ENCODE results near the gene CBR1.
A peak's percentile ranks its signal among the peaks of the same experiment; 100 is the strongest.
"Not testable (repeated sequence)": the region's sequence is repeated elsewhere in the genome, so short reads cannot be mapped to it uniquely, and the experiment has no call there.

Gene CBR1

DNA sequence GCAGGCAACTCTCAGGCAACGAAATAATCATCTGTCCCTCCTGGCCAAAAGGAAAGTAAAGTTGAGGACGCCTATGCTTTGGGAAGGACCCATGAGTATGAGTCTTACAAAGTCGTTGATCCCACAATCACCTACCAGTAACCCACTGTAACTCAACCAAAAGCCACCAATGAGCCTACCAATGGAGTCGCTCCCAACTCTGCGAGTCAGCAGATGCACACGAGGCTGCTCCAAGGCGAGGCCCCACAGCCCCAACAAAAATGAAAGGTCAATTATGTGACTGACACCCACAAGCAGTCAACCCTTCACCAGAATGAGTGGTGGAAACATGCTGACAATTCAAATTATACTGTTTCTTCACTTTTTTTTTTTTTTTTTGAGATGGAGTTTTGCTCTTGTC, 21.5 kb upstream of the CBR1 start:
- no peak for DNase-seq (ENCODE audit: low spot score)

DNA sequence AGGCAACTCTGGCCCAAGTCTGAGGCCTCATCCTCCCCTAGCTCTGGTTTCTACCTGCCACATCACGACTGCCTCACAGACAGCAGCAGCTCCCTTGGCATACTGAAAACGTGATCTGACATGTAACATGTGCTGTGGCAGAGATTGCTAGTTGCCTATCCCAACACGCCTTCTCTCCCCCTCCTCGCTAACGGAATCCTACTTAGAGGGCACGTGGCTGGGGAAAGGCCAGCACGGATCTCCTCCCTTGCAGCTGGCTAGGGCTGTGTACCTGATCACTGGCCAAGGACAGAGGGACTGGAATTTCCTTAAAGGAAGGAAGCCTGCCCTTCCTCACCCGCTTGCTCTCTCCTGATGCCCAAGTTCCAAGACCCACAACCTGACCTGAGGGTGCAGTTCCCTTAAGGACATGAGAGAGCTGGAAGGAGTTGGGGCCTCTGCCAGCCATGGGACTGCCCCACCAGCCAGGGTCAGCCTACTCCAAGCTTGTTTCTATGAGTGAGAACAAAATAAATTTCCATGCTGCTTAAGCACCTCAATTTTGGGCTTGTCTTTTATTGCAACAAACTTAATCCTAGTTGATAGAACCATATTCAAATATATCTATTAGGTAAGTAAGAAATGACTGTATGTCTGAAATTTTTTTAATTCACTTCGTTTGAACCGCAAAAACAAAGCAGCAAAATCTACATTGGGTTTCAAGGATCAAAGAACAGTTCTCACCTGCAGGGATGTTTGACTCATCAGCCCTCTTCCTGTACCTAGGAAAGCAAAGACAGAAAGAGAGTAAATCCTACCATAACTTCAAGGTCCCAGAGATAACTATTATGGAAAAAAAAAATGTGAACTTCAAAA, 16.7 kb upstream of the CBR1 start:
- no peak for DNase-seq (ENCODE audit: low spot score)

DNA sequence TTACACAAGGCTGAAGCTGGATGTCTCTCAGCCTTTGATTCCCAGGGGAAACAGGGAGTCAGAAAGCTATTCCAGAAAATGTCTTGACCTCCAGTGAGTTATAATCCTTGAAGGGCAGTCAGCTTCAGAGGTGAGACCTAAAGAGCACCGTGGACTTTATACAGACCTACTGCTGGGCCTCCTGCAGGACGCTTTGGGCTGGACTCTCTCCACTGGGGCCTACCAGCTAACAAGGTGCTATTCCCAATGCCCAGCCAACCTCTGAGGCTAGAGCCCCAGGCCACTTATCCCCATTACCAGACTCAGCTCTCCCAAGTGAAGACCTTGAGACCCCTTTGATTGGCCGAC, 16.1 kb upstream of the CBR1 start:
- DNase-seq (ENCODE audit: low spot score), result no peak

DNA sequence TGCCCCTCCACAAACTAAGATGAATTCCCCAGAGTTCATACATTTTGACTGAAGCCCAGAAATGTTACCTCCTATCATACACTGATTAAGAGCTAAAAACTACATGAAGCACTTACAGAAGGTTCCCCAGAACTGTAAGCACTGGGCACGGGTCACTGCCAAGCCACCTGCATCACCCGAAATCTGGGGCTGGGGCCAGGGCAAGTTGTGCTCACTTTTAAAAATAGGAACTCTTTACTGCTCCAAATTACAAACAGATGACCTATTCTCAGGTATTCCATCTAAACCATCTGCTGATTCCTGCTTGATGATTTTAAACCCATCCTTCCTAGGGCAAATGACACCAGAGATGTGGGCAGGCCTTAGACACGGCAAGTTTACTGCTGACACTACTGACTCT, 14.3 kb upstream of the CBR1 start:
- no peak for DNase-seq (ENCODE audit: low spot score)

DNA sequence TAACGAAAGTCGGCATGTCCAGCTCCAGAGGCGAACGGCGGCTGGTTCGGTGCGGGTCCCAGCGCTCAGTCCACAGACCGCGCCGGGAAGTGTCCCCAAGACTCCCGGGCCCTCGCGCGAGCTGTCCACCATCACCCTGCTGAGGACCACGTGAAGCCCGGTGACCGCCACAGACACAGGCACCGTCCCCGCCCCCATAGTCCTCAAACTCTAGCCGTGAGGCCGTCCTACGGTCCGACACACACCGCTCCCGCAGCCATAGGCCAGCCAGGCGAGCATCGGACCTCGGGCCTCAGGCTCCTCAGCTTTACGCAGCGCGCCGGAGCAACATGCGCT, 10.0 kb upstream of the CBR1 start:
- peak; percentile 49 for DNase-seq (ENCODE audit: low spot score)

DNA sequence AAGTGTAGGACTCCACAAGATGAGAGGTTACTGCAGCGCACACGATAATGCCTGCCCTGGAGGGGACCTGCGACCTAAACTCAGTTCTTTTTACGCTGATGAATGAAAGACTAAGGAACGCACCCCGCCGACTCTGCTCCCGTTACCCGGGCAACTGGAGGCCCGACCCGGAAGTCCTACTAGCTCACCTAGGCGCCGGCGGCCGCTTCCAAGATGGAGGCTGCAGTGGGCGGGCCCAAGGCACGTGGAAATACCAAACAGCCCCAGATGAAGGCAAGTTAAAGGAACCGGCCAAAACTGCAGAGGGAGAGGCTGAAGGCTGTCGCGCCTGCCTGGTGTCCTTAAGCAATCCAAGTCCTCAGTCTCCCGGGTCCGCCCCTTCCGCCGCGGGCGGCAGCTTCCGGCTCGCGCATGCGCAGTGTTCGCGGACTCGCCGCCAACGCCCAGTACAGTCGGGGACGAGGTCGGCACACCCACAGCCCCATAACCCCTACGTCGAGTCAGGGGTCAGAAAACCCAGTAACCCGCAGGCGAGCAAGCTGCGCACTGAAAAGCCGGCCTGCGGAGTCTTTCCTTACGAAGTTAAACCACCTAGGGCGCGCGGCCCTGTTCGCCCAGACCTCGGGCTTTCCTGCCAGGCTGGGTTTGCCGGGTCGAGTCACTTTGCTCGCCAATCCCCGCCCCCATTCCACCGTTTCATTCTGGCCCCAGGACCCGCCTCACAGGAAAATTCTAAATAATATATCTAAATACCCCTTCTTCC, 9.5 kb upstream of the CBR1 start, which contains the start of gene SETD4:
Gene SETD4 (minus strand): TSS at position 368 of the 763 bp plus-strand sequence. CDS start 1,638 bp downstream, outside the sequence.
- peak; percentile 97 for DNase-seq (ENCODE audit: low spot score)

DNA sequence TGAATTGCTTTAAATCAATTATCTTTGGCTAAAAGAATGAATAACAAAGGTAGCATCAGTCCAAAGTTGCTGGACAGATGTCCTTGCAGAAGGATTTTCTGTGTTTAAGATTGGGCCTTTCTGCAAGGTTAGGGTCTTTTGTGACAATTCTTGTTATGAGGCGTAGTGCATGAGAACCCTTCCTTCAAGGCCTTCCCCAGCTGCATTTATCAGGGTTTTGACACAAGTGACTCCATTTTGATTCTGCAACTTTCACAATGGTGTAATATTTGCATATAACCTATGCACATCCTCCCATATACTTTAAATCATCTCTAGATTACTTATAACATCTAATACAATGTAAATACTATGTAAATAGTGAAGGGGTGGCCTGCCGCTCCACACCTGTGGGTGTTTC, 8.4 kb upstream of the CBR1 start:
- DNase-seq (ENCODE audit: low spot score), result no peak

DNA sequence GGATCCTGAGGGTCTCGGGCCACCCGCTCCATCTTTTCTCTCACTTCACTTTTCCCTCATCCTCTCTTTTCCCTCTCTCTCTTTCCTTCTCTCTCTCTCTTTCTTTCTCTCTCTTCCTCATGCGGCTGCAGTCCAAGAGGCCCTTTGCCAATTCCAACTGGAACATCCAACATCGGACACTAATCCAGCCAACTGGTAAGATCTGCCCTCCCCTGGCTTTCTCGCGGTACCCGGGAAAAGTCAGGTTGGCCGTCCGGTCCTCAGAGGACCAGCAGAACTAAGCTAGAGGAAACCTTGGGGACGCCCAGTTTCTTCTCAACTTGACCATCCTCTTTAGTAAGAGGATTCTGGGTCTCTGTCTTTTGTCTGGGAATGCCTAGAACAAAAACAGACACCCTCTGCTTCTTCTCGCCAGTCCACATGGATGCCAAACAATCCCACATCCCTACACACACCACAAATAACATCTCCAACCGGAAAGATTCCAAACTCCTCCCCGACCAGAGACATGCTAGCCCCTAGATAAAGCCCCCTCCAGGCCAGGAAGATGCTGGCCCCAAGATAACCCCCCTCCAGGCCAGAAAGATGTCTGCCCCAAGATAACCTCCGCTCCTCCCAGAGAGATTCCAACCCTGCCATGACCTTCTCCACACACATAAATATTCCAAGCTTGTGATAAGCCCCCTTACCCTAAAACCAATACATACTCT, 6.3 kb upstream of the CBR1 start:
- DNase-seq (ENCODE audit: low spot score), result no peak

DNA sequence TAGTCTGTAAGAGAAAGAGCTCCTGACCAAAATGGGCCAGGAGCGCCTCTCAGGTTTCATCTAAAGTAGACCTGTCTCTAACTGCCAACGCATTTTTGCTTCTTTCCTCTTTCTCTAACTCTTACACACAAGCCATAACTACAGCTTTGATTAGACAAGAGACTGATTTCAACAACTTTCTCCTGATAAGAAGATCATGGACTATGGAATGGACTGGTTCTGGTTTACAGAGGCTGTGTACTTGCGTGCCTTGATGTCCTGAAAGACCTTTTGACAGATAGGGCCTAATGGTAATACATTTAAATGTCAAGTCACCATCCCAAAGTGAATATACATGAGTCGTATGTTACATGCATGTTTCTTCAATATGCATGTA, 5.8 kb upstream of the CBR1 start:
- DNase-seq (ENCODE audit: low spot score), result no peak

DNA sequence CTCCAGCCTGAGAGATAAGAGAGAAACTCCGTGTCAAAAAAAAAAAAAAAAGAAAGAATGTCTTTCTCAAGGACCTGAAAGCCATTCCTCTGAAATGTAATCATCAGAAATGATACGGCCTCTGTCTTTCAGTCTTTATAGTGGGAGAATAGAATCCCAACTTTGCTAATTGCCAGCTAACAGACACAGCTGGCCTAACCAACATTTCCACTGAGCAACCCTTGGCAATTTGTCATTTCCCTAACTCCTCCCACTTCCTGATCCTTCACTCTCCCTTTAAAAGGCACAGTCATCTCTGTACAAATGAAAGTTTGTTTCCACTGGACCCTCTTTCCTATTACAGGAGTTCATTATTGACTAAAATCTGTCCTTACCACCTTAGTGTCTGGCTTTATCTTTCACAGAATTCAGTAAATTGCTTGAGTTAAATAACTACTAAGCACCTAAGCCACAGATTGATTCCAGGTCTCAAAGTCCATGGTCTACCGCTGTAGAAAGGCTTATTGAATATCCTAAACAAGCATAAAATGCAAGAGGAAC, 4.3 kb upstream of the CBR1 start:
- peak; percentile 46 for DNase-seq (ENCODE audit: low spot score)

DNA sequence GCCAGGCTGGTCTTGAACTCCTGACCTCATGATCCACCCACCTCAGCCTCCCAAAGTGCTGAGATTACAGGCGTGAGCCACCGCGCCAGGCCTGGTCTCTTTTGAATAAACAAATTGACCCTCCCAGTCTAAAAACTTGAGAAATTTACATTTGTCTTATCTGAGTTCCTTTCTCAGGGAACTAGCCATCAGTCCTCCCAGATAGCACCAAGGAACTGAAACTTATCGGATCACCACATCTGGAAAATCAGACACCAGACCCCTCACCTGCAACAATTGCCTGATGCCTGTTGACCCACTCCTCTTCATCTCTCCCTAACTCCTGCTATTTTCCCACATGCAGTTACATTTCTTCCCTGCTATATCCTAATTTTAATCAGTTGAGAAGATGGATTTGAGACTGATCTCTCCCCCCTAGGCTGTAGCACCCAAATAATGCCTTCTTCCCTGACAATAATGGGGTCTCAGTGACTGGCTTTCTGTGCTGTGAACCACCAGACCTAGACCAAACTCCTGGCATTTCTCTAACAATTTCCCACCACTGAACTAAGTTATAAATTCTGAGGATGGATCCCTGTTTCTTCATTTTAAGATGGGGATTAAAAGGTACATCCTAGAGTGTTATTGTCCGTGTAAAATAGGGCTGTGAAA, 951 bp upstream of the CBR1 start:
- DNase-seq (ENCODE audit: low spot score), result no peak

DNA sequence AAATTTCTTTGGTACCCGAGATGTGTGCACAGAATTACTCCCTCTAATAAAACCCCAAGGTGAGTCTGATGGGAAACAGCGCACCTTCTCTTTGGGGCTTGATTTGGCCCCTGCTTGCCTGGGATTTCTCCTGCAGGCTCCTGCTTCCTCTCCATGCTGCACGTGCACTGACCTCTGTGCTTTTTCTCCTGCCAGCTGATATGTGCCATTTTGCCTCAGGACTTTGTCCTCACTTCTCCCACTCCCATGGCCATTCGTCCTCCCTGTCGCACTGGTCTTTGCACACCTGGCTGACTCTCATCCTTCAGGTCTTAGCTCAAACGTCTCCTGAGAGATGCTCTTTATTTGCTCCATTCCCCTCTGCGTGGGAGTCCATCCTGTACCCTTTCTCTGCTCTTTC, 1.2 kb downstream of the CBR1 start:
- DNase-seq (ENCODE audit: low spot score), result no peak

DNA sequence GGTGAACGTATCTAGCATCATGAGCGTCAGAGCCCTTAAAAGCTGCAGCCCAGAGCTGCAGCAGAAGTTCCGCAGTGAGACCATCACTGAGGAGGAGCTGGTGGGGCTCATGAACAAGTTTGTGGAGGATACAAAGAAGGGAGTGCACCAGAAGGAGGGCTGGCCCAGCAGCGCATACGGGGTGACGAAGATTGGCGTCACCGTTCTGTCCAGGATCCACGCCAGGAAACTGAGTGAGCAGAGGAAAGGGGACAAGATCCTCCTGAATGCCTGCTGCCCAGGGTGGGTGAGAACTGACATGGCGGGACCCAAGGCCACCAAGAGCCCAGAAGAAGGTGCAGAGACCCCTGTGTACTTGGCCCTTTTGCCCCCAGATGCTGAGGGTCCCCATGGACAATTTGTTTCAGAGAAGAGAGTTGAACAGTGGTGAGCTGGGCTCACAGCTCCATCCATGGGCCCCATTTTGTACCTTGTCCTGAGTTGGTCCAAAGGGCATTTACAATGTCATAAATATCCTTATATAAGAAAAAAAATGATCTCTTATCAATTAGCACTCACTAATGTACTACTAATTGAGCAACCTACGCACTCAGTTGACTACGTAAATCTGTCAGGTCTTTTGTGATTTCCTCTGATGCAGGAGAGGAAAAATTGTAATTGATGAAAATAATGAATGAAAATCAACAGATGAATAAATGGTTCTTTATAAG, 2.8 kb downstream of the CBR1 start:
- no peak for DNase-seq (ENCODE audit: low spot score)

DNA sequence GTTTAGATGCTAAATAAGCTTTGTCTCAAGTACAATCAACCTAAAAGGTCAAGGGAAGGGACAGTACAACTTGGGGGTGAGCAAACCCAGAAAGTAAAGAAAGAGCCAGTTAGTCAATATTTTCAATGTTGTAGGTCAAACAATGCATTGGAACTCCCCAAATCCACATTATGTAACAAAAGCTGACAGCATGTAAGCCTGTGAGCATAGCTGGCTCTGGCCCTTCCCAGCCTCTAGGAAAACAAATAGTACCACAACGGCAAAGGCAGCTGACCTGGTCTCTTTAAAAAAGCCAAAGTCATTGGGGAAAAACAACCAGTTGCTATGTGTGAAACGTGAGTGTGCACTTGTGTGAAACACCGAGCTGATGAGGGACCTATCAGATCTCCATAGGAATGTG, 3.4 kb downstream of the CBR1 start:
- no peak for DNase-seq (ENCODE audit: low spot score)

DNA sequence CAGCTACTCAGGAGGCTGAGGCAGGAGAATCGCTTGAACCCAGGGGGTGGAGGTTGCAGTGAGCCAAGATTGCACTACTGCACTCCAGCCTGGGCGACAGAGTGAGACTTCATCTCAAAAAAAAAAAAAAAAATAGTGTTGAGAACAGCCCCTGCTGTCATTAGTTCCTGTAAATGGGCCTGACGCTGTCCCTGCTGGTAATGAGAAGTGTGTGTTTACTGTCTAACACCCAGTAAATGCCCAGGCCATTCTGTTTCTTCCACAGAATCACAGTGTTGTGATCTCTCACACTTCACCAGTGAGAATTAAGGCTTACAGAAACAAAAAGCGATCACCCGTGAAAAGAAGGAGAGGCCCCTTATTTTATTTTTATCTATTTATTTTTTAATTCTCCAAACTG, 4.1 kb downstream of the CBR1 start:
- not testable (repeated sequence) for DNase-seq (ENCODE audit: low spot score)

DNA sequence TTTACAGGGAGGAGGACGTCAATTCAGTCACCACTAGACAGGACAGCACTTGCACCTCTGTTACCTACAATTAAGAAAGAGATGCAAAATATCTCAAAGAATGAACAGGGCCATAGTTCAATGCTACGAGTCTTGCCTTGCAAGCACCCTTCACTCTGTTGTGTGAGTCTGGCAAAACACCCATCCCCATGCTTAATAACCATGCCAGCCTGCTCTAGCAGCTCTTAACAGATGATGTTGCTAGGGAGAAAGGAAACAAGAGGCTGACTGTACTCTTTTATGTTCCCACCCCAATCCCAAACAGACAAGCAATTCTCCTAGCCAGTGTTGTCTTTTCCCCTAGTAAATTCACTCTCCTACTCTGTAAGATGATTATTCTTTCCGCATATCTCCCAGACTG, 5.3 kb downstream of the CBR1 start:
- no peak for DNase-seq (ENCODE audit: low spot score)

DNA sequence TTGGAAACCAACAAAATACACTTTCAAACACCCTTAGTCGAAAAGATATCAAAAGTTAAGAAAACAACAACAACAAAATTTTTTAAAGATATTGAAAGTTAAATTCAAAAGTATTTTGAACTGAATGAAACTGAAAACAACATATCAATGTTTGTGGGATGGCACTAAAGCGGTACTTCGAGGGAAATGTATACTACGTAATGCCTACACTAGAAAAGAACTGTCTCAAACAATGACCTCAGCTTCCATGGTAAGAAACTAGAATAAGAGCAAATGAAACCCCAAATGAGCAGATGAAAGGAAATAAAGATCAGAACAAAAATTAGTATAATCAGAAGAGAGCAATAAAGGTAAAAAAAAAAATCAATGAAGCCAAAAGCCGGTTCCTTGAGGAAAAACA, 6.1 kb downstream of the CBR1 start:
- no peak for DNase-seq (ENCODE audit: low spot score)

DNA sequence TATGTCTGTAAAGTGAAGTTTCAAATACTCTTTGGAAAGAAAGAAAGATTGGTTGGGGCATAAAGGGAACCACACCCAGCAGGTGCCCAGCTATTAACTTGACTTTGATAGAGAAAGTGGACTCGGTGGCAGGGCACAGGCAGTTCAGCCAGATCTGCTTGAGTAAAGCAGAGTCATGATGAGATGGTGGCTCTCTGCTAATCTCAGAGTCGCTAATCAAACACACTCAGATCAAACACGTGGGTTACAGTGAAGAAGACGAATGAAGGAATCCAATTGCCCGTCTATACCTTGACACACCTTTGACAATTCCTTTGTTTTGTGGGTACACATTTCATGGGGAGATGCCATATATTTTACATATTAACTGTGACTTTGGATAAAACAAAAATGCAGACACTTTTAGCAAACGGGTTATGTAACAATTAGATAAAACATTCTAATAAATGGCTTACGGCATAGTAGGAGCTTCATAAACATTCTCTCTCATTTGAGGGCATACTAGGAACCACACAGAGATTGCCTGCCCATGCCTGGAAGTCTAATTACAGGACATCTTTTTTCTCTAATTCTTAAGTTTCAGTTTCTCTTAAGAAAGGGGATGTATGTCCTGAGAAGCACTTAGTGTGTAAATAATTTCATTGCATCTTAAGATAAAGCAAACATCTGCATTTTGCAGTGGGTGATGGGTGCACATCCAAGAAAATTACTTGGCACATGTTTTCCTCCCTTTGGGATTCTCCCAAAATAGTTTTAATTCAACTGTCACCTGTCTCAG, 7.2 kb downstream of the CBR1 start:
- no peak for DNase-seq (ENCODE audit: low spot score)

DNA sequence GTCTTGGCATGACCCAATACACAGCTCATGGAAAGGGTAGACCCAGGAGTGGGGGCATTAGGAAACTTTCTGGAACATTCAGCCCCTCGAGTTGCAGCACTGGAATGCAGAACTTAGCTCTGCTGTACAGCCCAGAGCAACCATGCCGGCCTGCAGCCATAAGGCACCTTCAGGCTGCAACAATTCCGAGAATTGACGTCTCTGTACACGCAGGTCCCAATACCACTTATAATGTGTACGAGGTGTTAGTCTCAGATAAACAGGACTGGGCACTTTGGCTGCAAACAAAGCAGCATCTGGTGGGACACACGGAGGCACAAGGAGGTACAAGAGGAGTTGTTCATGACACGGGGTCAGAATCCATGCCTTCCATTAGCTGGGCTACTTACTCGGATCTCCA, 7.9 kb downstream of the CBR1 start:
- no peak for DNase-seq (ENCODE audit: low spot score)

DNA sequence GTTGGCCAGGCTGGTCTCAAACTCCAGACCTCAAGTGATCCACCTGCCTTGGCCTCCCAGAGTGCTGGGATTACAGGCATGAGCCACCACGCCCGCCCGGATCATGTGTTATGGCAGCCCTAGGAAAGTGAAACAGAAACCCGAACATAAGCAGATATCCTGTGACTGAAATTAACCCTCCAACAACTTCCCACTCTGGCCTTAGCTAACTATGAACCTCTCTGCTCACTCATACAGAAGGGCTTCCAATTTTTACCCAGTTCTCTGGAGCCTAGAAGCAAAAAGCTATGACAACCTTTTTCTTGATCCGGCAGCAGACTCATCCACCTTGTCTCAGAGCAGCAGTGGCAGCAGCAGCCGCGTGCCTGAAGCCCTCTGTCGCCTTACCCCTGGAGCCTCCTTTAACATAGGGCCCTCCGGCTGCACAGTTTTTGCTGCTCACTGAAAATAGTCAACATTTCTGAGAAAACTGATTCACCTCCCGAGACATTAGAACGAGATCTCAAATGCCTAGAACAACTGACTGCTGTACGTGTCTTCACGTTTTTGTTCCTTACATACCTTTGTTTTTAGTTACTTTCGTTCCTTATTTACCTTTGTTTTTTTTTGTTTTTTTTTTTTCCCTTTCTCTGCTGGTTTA, 9.3 kb downstream of the CBR1 start:
- DNase-seq (ENCODE audit: low spot score), result no peak

All from hepatic stellate cell (primary cell).